Spleen (tissue), 11 donors: ENCODE results near the gene AFF4. TPM values are rescaled to one million over a fixed set of nuclear protein-coding genes. Genes with fewer than 3 reads are reported as not detected.

Experiments
- DNase-seq: peaks from one replicate; pipeline ENCODE4 v3.0.0-alpha.2; 2020
- H3K27ac ChIP-seq, 8 donors: fragments of 200-600 bp; sonication (generic) in 7 of 8; 1 replicate in 4 of 8; 2 replicates in 4 of 8; pipeline versions ENCODE4 v1.5.0 to v1.8.0; 2016 to 2021; ENCODE audit warnings: inconsistent platforms in 4 of 8, mild to moderate bottlenecking in 4 of 8, moderate library complexity in 1 of 8
- H3K27me3 ChIP-seq, 7 donors: fragments of 200-600 bp; sonication (generic) in 6 of 7; replicated peaks in 1 of 7; 1 replicate in 4 of 7; 2 replicates in 3 of 7; pipeline versions ENCODE4 v1.5.0 to v1.8.0; 2016 to 2021; ENCODE audit warnings: inconsistent platforms in 3 of 7, mild to moderate bottlenecking in 1 of 7
- H3K36me3 ChIP-seq, 6 donors: fragments of 200-600 bp; sonication (generic) in 5 of 6; 1 replicate in 4 of 6; 2 replicates in 2 of 6; pipeline versions ENCODE4 v1.5.0 to v1.8.0; 2016 to 2021; ENCODE audit warnings: inconsistent platforms in 2 of 6
- H3K4me1 ChIP-seq, 6 donors: fragments of 200-600 bp; sonication (generic) in 5 of 6; 1 replicate in 3 of 6; 2 replicates in 3 of 6; pipeline versions ENCODE4 v1.5.0 to v1.8.0; 2016 to 2021; ENCODE audit warnings: inconsistent platforms in 3 of 6
- H3K4me3 ChIP-seq, 8 donors: fragments of 200-600 bp; sonication (generic) in 7 of 8; 1 replicate in 4 of 8; 2 replicates in 4 of 8; pipeline versions ENCODE4 v1.5.0 to v1.8.0; 2016 to 2021; ENCODE audit warnings: inconsistent platforms in 4 of 8, mild to moderate bottlenecking in 4 of 8, moderate library complexity in 2 of 8
- H3K9me3 ChIP-seq, 8 donors: fragments of 200-600 bp; sonication (generic) in 7 of 8; 1 replicate in 4 of 8; 2 replicates in 4 of 8; pipeline versions ENCODE4 v1.5.0 to v1.8.0; 2016 to 2021; ENCODE audit warnings: inconsistent platforms in 4 of 8
- POLR2A ChIP-seq, 3 donors: fragments of 450-650 bp; IDR thresholded peaks; one replicate each; pipeline ENCODE4 v1.5.1; 2017; ENCODE audit warnings: antibody characterized with exemption in 3 of 3, mild to moderate bottlenecking in 1 of 3
- POLR2AphosphoS5 ChIP-seq, 3 donors: sonication (generic); formaldehyde crosslinking; IDR thresholded peaks; one replicate each; pipeline ENCODE4 v1.5.1; 2017; ENCODE audit warnings: antibody characterized with exemption in 3 of 3
- WGBS, 5 donors: extraction: QIAGEN DNeasy Blood & Tissue Kit in 3 of 5; methylation state at CpG; one replicate each; pipeline versions ENCODE4 v1.1.5 to v1.1.7; 2013 to 2018; 5-methylcytosine and 5-hydroxymethylcytosine counted together
- intact Hi-C: fragments of 100-400 bp; cut with DNase I; formaldehyde crosslinking; loops from one replicate; pipeline ENCODE4 v1.15.0; 2023; ENCODE audit warnings: low total_unique reads
- polyA plus RNA-seq, 3 donors: library from polyadenylated mRNA; stranded (reverse); fragments of 200-250 nt; gene quantifications; one replicate each; pipeline ENCODE4 v1.2.1, GENCODE V29; 2013
- total RNA-seq, 7 donors: library from RNA; depleted of rRNA in 3 of 7; stranded (reverse); fragments of >200 nt in 3 of 7; fragmentation: NEBNext Ultra II Directional in 4 of 7; extraction: Animal tissue kit (Norgen Biotek cat#: 25700) in 4 of 7; gene quantifications; one replicate each; pipeline versions ENCODE4 v1.1.0 to v1.2.1, GENCODE V29; 2016 to 2021
- TF ChIP-seq, protein P1 (sequence below), 11 experiments: fragments of 200-600 bp in 7 of 11; fragments of 450-650 bp in 4 of 11; sonication (generic) in 4 of 11; IDR thresholded peaks in 8 of 11; conservative IDR thresholded peaks in 3 of 11; 1 replicate in 7 of 11; 2 replicates in 4 of 11; pipeline versions ENCODE4 v1.4.0 to v1.8.0; 2016 to 2021; ENCODE audit warnings: antibody characterized with exemption in 11 of 11, inconsistent platforms in 4 of 11, mild to moderate bottlenecking in 1 of 11
- donor health status: healthy with polysubstance abuse.
- donor health status: DM: no; HTN: no; CAD: no; lungs with moderate emphysema.
- donor health status: DM: no; HTN: no; CAD: no.
- donor health status: Bipolar disorder and iron deficiency.
- donor health status: healthy.
- donor health status: DM: no; HTN: no; CAD: no.
- donor health status: DM: yes; HTN: yes; CAD: no.

Gene AFF4
- total and polyA plus RNA-seq, 10 donors = 5.1 to 84.3 (median 65.1) TPM

DNA sequence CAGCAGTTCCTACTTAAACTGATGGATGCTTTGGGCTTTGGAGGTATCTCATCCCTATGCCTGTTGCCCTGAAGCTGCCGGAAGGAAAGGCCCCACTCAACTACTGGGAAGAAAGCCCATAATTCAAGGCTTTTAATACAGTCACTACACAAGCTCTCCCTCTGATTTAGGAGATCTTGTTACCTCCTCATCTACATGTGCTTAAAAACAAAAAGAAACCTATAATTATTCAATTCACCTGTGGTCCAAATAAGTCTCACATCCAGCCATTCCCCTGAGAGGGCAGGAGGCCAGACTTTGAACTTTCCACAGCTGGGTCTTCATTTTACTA is 90.7 kb downstream of the AFF4 start:
- 83 to 100% (median 93%) methylated on average over 1 of the region's 1 CpG for WGBS, 5 donors
- no peak for DNase-seq
- no peak overlapping the region for H3K4me3 ChIP-seq
- H3K36me3 ChIP-seq = peaks cover 4 to 100% (median 39%) of the 10 kb centered on the region in 6 donors
- no peaks in the 10 kb centered on the region for H3K27me3 ChIP-seq
- intact Hi-C loops = no loop called here
- TF ChIP-seq, protein P1, sequence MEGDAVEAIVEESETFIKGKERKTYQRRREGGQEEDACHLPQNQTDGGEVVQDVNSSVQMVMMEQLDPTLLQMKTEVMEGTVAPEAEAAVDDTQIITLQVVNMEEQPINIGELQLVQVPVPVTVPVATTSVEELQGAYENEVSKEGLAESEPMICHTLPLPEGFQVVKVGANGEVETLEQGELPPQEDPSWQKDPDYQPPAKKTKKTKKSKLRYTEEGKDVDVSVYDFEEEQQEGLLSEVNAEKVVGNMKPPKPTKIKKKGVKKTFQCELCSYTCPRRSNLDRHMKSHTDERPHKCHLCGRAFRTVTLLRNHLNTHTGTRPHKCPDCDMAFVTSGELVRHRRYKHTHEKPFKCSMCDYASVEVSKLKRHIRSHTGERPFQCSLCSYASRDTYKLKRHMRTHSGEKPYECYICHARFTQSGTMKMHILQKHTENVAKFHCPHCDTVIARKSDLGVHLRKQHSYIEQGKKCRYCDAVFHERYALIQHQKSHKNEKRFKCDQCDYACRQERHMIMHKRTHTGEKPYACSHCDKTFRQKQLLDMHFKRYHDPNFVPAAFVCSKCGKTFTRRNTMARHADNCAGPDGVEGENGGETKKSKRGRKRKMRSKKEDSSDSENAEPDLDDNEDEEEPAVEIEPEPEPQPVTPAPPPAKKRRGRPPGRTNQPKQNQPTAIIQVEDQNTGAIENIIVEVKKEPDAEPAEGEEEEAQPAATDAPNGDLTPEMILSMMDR (IDR thresholded peaks at IDR 0.05 in 8 of 11, conservative IDR thresholded peaks at IDR 0.05 in 3 of 11) = no peak
- TF ChIP-seq POLR2AphosphoS5 (IDR thresholded peaks at IDR 0.05) (no peak), POLR2A (IDR thresholded peaks at IDR 0.05) (no peak)
- no peak overlapping the region for H3K27ac ChIP-seq
- peaks cover 0 to 10% (median 6%) of the 10 kb centered on the region in 6 donors for H3K4me1 ChIP-seq
- no peaks in the 10 kb centered on the region for H3K9me3 ChIP-seq

DNA sequence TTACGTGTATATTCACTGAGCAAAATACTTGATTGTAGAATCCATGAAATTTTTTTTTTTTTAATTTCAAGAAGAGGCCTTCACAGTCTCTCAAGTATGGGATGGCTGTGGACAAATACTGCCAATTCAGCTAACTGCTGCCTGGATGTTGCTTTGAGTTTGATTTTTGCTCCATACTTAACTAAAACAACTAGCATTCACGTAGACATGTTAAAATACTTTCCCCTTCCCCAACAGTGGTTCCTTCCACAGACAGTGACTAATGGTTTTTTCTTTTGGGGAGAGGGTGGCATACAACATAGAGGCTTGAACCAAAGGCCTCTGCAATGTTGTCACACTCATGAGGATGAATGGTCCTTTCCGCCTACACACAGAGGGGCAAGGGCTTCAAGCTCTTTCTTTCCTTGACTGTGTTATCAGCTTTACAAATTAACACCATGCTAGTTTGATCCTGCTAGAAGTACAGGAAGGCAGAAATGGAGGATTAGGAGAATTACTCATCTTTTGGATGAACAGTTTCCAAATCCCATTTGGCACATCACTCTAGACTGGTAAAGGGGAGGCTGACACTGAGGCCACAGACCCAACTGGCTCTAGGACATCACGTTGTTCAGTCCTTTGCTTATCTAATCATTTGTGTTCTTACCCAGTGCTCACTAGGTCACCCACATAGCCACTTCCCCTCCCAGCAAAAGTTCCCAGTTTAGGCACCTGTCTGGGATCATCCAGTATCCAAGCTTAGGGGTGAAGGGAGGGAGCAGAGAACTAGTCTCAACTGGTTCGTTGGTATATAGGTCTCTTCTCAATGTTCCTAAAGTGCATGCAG is 91.8 kb downstream of the AFF4 start:
- peaks cover 4 to 92% (median 36%) of the 10 kb centered on the region in 6 donors for H3K36me3 ChIP-seq
- no peaks in the 10 kb centered on the region for H3K27me3 ChIP-seq
- no peaks in the 10 kb centered on the region for H3K9me3 ChIP-seq
- DNase-seq = no peak
- TF ChIP-seq POLR2A (IDR thresholded peaks at IDR 0.05) (no peak), POLR2AphosphoS5 (IDR thresholded peaks at IDR 0.05) (no peak)
- TF ChIP-seq, protein P1 (IDR thresholded peaks at IDR 0.05 in 8 of 11, conservative IDR thresholded peaks at IDR 0.05 in 3 of 11) = no peak
- intact Hi-C loops = no loop called here
- H3K4me3 ChIP-seq = no peak overlapping the region
- H3K27ac ChIP-seq = no peak overlapping the region
- 83 to 91% (median 87%) methylated on average over 5 of the region's 5 CpGs for WGBS, 5 donors
- H3K4me1 ChIP-seq = peaks cover 0 to 21% (median 16%) of the 10 kb centered on the region in 6 donors

DNA sequence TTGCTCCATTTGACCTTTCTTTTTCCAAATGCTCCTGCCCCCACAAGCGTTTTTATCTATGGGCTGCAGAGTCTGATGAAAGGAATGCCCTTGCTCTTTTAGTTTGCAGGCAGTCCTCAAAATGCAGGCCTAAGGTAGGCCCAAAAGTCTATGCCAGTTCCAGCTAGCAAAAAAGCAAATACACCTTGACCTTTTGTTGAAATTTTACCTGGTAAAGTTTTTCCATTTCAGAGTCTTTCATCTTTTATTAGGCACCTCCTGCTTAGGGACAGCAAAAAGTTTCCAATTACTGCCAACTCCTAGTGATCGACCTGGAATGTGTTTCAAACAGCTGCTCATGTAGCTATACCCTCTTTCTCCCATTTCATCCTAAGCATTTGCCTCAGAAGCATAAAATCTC is 92.6 kb downstream of the AFF4 start:
- TF ChIP-seq POLR2A (IDR thresholded peaks at IDR 0.05) = no peak
- TF ChIP-seq, protein P1 (IDR thresholded peaks at IDR 0.05 in 8 of 11, conservative IDR thresholded peaks at IDR 0.05 in 3 of 11) = no peak
- H3K27ac ChIP-seq = no peak overlapping the region
- no peaks in the 10 kb centered on the region for H3K9me3 ChIP-seq
- no peaks in the 10 kb centered on the region for H3K27me3 ChIP-seq
- DNase-seq = no peak
- 76 to 90% (median 83%) methylated on average over 2 of the region's 2 CpGs for WGBS, 5 donors
- H3K36me3 ChIP-seq = peaks cover 4 to 84% (median 34%) of the 10 kb centered on the region in 6 donors
- H3K4me1 ChIP-seq = peaks cover 0 to 24% (median 19%) of the 10 kb centered on the region in 6 donors
- intact Hi-C loops = no loop called here
- H3K4me3 ChIP-seq = no peak overlapping the region

DNA sequence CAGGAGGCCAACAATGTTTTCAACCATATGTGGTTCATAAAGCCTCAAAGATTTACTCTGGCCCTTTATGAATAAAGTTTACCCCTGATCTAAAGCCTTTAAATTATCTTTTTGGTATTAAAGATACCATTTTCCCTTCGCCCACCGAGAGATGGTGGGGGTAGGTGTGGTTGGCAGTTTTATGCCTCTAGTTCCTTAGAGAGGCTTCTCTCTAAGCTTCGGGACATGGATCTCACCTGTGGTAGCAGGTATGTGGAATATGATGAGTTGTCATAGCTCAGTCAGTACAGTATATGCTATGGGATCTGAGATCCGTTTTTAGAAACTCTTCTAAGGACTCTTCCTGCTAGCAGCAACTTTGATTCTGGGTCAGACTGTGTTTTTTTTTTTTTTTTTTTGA is 94.7 kb downstream of the AFF4 start:
- peaks cover 0 to 30% (median 25%) of the 10 kb centered on the region in 6 donors for H3K4me1 ChIP-seq
- intact Hi-C loops = no loop called here
- 85 to 96% (median 90%) methylated on average over 4 of the region's 4 CpGs for WGBS, 5 donors
- H3K9me3 ChIP-seq = no peaks in the 10 kb centered on the region
- DNase-seq = no peak
- no peaks in the 10 kb centered on the region for H3K27me3 ChIP-seq
- H3K36me3 ChIP-seq = peaks cover 4 to 63% (median 27%) of the 10 kb centered on the region in 6 donors
- no peak overlapping the region for H3K27ac ChIP-seq
- TF ChIP-seq, protein P1 (IDR thresholded peaks at IDR 0.05 in 8 of 11, conservative IDR thresholded peaks at IDR 0.05 in 3 of 11) = no peak
- TF ChIP-seq POLR2AphosphoS5 (IDR thresholded peaks at IDR 0.05) = no peak
- TF ChIP-seq POLR2A (IDR thresholded peaks at IDR 0.05) = no peak
- H3K4me3 ChIP-seq = no peak overlapping the region
